ENCODE measurements around the gene RBX1.

Gene RBX1

DNA sequence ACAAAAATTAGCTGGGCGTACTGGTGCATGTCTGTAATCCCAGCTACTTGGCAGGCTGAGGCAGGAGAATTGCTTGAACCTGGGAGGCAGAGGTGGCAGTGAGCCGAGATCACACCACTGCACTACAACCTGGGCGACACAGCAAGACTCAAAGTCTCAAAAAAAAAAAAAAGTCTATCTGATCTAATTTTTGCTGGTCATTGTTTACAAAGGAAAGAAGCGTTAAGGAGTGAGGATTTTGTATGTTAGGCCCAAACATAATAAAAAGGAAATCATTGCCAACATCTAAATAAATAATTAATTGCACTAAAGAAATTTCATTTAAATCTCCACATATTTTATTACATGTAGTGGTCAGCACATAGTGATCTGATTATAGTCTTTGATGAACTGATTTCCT is 2.9 kb downstream of the RBX1 start:
- TF ChIP-seq, protein P1, sequence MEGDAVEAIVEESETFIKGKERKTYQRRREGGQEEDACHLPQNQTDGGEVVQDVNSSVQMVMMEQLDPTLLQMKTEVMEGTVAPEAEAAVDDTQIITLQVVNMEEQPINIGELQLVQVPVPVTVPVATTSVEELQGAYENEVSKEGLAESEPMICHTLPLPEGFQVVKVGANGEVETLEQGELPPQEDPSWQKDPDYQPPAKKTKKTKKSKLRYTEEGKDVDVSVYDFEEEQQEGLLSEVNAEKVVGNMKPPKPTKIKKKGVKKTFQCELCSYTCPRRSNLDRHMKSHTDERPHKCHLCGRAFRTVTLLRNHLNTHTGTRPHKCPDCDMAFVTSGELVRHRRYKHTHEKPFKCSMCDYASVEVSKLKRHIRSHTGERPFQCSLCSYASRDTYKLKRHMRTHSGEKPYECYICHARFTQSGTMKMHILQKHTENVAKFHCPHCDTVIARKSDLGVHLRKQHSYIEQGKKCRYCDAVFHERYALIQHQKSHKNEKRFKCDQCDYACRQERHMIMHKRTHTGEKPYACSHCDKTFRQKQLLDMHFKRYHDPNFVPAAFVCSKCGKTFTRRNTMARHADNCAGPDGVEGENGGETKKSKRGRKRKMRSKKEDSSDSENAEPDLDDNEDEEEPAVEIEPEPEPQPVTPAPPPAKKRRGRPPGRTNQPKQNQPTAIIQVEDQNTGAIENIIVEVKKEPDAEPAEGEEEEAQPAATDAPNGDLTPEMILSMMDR (IDR thresholded peaks at IDR 0.05; ENCODE audit: extremely low read depth, insufficient read depth, missing control alignments) = no peak
- no peak for DNase-seq (ENCODE audit: low spot score)
- in situ Hi-C loops (cut with MboI; ENCODE audit: low pct_unique_long_range_greater_than_20kb, low sequenced_read_pairs, unreplicated experiment) = loop anchor here (10.0 kb wide), 1 partner anchor 131 kb away; no protein-coding TSS in a partner anchor

DNA sequence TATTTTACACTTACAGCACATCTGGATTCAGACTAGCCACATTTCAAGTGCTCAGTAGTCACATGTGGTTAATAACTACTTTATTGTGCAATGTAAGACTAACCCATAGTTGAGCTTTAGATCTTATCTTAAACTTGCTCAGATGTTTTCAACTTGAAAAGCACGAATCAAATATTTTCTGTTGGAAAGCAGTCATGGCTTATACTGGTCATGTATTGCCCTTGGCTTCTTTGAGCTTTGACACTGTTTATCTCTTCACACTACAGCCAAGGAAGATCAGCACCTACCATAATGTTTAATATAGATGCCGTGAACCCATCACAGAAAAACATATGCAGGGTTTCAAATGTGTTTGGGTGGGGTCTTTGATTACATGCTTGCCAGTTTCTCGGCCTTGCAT is 4.4 kb downstream of the RBX1 start:
- DNase-seq (ENCODE audit: low spot score) = no peak
- in situ Hi-C loops (cut with MboI; ENCODE audit: low pct_unique_long_range_greater_than_20kb, low sequenced_read_pairs, unreplicated experiment) = loop anchor here (10.0 kb wide), 1 partner anchor 129 kb away; no protein-coding TSS in a partner anchor
- TF ChIP-seq, protein P1 (IDR thresholded peaks at IDR 0.05; ENCODE audit: extremely low read depth, insufficient read depth, missing control alignments) = no peak

DNA sequence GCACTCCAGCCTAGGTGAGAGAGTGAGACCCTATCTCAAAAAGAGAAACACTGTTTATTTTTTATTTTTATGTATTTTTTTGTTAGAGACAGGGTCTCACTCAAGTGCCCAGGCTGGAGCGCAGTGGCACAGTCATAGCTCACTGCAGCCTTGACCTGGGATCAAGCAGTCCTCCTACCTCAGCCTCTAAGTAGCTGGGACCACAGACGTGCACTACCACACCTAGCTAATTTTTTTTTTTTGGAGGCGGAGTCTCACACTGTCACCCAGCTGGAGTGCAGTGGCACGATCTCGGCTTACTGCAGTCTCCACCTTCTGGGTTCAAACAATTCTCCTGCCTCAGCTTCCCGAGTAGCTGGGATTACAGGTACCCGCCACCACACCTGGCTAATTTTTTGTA is 6.4 kb downstream of the RBX1 start:
- in situ Hi-C loops (cut with MboI; ENCODE audit: low pct_unique_long_range_greater_than_20kb, low sequenced_read_pairs, unreplicated experiment) = loop anchor here (10.0 kb wide), 1 partner anchor 127 kb away; no protein-coding TSS in a partner anchor
- TF ChIP-seq, protein P1 (IDR thresholded peaks at IDR 0.05; ENCODE audit: extremely low read depth, insufficient read depth, missing control alignments) = no peak
- no peak for DNase-seq (ENCODE audit: low spot score)

DNA sequence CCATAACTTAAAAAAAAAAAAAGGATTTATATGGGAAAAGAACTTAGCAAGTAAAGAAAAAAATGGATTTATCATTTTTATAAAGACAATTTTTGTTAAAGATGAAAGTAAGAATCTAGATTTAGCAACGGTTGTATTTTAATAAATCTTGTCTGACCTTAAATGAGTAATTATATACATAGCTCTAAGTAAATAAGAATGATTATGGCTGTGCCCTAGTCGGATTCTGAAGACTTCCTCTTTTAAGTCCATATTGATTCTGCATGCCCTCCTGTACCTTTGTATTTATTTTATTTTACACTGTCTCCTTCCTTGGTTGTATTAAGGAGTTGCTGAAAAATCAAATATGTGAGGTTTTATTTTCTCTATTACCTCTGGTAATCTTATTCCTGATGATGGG is 7.1 kb downstream of the RBX1 start:
- TF ChIP-seq, protein P1 (IDR thresholded peaks at IDR 0.05; ENCODE audit: extremely low read depth, insufficient read depth, missing control alignments) = no peak
- no peak for DNase-seq (ENCODE audit: low spot score)
- in situ Hi-C loops (cut with MboI; ENCODE audit: low pct_unique_long_range_greater_than_20kb, low sequenced_read_pairs, unreplicated experiment) = loop anchor here (10.0 kb wide), 1 partner anchor 127 kb away; no protein-coding TSS in a partner anchor

DNA sequence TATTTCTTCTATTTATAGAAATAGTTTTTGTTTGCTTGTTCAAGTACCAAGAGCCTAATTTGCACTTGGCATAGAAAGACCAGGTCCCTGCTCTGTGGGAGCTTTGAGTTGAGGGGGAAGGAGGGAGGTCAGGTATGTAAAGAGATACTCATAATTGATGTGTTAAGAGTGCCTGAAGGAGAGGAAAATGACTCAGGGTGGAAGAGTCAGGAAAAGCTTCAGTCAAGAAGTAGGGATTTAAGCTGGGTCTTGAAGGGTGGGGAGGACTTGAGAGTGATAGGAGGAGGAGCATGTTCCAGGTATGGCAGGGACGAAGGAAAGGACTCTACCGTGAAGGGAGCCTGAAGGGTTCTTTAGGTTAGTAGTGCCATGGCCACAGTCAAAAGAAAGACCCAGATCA is 9.0 kb downstream of the RBX1 start:
- in situ Hi-C loops (cut with MboI; ENCODE audit: low pct_unique_long_range_greater_than_20kb, low sequenced_read_pairs, unreplicated experiment) = no loop called here
- TF ChIP-seq, protein P1 (IDR thresholded peaks at IDR 0.05; ENCODE audit: extremely low read depth, insufficient read depth, missing control alignments) = no peak
- DNase-seq (ENCODE audit: low spot score) = no peak

DNA sequence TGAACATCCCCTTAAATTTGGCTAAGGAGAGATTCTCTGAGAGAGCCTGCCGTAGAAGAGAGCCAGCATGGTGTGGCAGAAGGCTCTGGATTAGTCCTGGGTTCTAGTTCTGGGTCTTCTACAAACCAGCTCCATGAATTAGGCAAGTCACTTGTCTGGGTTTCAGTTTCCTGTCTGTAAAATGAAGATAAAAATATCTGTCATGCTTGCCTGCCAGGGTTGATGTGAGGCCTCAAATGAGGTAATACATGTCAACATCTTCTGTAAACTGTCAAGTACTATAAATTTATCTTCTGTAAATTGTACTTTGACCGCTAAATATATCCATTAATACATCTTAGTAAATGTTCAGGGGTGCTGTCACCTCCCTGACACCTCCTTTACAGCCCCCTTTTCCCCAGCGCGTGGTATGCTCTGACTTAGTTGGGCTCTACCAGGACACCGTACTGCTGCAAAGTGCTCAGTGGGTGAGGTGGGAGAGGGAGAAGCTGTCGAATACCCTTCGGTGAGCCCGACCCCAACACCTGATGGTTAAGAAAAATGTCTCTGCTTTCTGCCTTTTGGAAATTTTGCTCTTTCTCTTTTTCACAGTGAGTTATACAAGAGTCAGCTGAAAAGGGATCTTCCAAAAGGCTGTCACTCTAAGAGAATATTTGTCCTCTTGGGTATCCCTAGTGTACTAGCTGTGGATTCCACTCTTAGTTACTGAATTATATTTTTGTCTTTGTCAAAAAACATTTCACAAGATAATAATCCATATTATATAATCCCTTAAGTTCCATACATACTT is 15.0 kb downstream of the RBX1 start:
- TF ChIP-seq, protein P1 (IDR thresholded peaks at IDR 0.05; ENCODE audit: extremely low read depth, insufficient read depth, missing control alignments) = no peak
- no peak for DNase-seq (ENCODE audit: low spot score)
- in situ Hi-C loops (cut with MboI; ENCODE audit: low pct_unique_long_range_greater_than_20kb, low sequenced_read_pairs, unreplicated experiment) = no loop called here

Measured in GM13977 (cell line).